ENCODE results near the gene LMO1.

Gene LMO1

GRCh38 chr11:8288166-8288772 lies 24.6 kb upstream of the LMO1 start:
- DNase-seq (ENCODE audit: low read depth in 2 of 2), result no peak

GRCh38 chr11:8287703-8288102 lies 24.0 kb upstream of the LMO1 start:
- DNase-seq (ENCODE audit: low read depth in 2 of 2), result no peak

DNA sequence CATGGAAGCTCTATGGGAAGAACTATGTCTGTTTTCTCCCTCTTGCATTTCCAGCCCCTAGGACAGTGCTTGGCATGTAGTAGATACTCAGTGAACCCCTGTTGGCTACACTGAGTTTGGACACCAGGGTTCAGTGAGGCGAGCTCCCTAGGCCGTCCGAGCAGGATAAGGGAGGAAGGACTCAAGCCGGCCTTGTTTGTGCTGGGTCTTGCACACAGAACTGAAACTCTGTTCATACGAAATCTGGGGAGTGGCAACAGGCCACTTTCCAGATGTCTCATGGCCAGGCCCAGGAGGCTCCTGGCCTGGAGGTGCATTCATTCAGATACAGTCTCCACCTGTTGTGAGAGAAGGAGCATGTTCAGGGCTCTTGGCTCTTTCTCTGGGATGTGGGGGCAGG lies 23.6 kb upstream of the LMO1 start:
- no peak for DNase-seq (ENCODE audit: low read depth in 2 of 2)

- no peak for DNase-seq (ENCODE audit: low read depth in 2 of 2)
These were observed 23.2 kb upstream of the LMO1 start for GRCh38 chr11:8286886-8287285.

DNA sequence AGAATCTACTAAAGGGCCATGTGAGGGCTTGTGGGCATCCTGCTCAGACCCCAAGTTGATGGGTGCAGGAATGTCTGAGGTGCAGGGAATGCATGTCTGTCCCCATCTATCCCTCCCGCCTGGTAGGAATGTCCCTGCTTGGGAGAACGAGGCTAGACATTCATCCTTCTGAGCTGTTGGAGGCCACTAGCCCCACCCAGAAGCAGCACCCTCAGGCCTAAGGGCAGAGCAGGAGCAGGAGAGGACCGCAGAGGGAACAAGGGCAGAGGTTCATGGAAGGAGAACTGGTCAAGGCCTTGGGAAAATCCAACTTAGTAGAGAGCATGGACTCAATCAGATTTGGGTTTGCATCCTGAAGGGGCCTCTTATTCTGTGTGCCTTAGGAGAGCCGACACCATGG lies 22.1 kb upstream of the LMO1 start:
- DNase-seq (ENCODE audit: low read depth in 2 of 2), result no peak

- DNase-seq (ENCODE audit: low read depth in 2 of 2), result no peak
These were observed 21.6 kb upstream of the LMO1 start for GRCh38 chr11:8285228-8285627.

DNA sequence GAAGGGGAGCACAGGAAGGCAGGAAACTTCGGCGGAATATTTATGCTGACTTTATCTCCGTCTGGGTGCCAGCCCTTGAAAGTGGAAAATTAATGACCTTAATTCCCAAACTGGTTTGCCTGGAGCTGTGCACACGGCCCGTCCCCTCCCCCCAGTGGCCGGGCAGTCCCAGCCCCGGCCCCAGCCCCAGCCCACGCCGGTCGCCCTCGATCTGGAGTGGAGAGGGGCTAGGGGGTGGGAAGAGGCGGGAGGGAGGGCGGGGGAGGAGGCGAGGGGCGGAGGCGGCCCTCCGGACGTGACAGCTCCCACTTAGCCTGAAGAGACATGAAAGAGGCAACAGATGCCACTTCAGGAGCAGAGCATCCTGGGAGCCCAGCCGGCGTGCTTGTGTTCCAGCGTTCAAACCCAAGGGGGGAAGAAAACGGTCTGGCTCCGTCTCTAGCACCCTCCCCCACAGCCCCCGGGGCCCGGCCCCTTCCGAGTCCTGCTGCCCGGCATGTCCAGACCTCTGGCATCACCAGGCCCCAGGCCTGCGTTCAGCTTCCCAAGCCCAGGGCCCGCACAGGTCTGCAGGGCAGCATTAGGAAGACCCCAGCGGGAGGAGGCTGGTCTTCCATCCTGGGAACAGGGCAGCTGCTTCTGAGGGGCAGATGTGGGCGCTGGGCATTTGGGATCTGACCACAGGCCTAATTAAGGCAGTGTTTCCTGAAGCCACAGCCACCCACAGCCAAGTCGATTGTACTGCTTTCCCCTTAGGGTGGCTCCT lies 20.0 kb upstream of the LMO1 start:
- DNase-seq (ENCODE audit: low read depth in 2 of 2), result no peak

DNA sequence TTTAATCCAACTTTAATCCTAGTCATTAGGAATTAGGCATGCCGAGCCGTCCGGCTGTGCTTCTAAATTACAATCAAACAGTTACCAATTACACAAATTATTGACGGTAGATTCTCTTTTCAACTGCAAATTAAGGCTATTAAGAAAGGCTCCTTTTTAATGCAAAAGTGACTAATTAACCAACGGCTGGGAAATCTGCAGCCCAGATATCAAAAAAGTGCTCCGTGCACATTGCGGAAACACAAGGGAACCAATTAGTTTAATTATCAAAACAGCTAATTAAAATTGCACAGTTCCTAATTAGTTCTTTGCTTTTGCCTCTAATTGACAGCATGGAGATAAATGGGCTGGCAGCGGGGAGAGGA lies 19.4 kb upstream of the LMO1 start:
- DNase-seq (ENCODE audit: low read depth in 2 of 2), result no peak

- no peak for DNase-seq (ENCODE audit: low read depth in 2 of 2)
These were observed 19.0 kb upstream of the LMO1 start for GRCh38 chr11:8282631-8283030.

DNA sequence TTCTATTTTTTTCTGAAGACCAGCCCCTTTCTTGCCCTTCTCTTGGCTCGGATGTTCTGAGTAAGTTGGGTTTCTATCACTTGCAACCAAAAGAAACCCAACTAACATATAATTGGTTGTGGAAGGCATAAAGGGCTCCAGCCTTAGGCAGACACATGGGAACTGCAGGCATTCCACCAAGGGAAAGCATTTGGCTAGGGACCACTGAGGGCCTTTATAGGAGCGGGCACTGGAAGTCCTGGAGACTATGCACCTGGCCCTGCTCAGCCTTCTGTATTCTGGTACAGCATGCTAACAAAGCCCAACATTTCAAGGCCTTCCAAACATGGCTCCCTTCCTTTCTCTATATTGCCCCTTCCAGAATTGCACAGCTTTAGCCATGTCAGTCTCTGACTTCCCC lies 17.6 kb upstream of the LMO1 start:
- DNase-seq (ENCODE audit: low read depth in 2 of 2), result no peak

DNA sequence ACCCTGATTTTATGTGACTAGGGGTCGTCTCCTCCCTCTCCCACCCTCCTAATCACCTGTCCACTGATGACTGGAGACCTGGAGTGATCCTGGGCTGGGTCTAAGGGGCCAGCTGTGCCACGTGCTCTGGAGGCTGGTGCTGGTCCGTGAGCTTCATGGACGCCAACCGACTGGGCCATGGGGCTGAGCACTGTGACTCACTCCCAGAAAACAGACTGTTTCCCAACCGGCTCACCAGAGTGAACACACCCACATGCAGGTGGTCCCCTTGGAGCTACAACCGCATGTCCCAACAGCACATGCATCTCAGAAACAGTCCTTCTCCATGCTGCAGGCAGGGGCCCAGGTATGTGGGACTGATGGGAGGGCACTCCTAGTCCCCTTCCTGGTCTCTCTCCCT lies 14.0 kb upstream of the LMO1 start:
- no peak for DNase-seq (ENCODE audit: low read depth in 2 of 2)

DNA sequence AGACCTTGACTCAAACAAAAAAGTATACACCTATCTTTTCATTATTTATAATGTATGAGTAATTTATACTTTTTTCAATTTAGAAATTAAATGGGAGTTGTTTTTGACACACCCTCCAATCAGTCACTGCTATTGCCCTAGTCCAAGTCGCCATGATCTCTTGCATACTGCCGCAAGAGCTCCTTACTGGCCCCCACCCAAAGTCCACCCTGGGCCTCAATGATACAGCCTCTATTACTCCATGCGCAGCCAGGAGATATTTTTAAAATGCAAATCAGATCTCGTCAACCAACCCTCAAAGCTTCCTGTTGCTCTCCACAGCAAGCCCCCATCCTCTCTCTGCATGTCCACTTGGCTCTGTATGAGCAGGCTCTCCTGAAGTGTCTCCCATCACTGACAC lies 12.8 kb upstream of the LMO1 start:
- no peak for DNase-seq (ENCODE audit: low read depth in 2 of 2)

GRCh38 chr11:8273287-8273686 lies 9.6 kb upstream of the LMO1 start:
- DNase-seq (ENCODE audit: low read depth in 2 of 2), result no peak

- DNase-seq (ENCODE audit: low read depth in 2 of 2), result no peak
These were observed 7.6 kb upstream of the LMO1 start for GRCh38 chr11:8271106-8271886.

DNA sequence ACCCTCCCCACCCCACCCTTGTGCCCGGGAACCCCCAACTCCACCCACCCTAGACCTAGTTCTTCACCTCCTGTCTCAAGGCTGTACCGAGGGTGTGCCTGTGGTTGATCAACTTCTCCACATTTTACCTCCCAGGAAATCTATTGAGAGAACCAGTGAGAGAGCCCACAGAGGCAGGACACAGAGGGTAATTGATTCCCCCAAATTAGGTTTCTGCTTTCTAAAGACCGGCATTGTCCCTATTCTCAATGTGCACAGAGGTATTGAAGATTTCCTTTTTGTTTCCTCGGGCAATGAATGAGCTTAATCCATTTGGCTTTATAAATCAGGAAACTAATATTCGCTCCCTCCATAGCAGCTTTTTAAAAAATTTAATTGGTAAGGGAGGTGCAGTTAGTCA lies 6.0 kb upstream of the LMO1 start:
- no peak for DNase-seq (ENCODE audit: low read depth in 2 of 2)

DNA sequence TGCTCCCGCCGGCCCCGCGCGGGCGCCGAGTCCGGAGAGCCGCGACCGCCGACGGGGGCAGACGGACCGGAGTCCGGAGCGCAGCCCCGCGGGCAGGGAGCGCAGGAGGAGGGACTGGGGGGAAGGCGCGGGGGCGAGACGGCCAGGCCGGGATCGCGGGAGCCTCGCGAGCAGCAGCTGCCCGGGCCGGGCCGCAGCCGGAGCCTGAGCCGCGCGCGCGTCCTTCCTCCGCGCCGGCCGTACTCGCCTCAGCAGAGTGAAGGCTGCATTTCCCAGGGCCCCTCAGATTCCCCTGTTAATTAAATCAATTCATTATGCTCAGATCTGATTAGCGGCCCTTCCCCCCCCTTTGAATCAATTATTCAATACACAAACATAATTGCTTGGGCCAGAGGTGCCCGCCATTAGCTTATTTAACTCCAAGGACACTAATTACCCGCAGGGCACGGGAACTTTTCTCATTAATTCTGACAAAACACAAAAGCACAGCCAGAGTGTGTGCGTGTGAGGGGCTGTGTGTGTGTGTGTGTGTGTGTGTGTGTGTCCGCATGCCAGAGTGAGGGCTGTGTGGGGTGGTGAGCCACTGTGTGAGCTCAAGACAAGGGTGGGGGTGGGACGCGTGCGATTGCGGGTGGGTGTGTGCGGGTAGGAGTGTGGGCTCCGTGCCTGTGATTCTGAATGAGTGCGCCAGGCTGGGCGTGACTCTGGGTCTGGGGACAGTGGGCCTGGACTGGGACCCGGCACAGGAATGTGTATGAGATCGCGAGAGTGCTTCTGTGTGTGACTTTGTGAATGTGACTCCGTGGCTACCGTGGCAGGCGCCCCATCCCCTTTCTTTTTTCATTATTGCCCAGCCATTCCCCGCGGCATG lies 5.1 kb upstream of the LMO1 start:
- DNase-seq (ENCODE audit: low read depth in 2 of 2), result no peak

DNA sequence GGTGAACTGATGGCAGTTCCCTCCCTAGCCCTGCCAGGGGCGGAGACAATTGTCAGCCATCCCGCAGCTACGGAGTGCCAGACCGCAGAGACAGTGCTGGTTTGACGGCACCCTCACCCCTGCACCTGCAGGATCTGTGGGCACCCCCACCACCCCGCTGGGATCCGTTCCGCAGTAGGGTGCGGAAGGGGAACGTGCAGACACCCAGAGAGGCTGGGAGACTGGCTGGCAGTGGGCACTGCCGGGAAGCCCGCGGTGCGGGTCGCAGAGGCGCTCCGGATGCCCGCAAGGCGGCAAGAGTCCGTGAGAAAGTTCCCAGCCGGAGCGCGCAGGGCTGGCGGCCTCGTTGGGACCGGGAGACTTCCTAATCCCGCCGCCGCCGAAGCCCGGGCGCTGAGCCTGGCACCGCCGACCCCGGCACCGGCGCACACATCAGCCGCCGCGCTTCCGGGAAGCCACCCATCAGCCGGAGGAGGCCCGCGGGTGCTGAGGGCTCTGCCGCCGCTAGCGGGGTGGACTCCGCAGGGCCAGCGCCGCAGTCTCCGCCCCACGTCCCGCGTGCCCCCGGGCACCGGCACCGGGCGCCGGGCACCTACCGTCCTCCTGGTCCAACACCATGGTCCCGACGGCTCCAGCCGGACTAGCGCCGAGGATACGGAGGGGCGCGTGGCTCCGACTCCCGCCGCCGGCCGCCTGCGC lies 4.3 kb upstream of the LMO1 start:
- DNase-seq (ENCODE audit: low read depth in 2 of 2), result no peak

DNA sequence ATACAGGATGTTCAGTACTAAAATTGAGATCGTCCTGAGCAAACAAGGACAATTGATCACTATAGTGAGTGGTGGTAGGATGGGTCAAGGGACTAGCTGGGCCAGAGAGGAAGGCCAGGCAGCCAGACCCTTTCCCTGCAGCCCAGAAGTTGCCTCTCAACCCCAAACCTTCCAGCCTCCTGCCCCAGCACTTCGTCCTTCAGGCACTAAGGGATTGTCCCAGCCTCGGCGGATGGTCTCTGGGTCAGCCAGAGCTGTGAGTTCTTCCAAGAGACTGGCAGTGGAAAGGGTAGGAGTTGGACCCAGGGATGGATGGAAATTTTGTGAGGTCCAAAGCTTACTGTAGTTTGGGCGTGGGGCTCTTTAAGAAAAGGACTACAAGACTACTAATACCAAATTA lies 3.6 kb upstream of the LMO1 start:
- DNase-seq (ENCODE audit: low read depth in 2 of 2), result no peak

DNA sequence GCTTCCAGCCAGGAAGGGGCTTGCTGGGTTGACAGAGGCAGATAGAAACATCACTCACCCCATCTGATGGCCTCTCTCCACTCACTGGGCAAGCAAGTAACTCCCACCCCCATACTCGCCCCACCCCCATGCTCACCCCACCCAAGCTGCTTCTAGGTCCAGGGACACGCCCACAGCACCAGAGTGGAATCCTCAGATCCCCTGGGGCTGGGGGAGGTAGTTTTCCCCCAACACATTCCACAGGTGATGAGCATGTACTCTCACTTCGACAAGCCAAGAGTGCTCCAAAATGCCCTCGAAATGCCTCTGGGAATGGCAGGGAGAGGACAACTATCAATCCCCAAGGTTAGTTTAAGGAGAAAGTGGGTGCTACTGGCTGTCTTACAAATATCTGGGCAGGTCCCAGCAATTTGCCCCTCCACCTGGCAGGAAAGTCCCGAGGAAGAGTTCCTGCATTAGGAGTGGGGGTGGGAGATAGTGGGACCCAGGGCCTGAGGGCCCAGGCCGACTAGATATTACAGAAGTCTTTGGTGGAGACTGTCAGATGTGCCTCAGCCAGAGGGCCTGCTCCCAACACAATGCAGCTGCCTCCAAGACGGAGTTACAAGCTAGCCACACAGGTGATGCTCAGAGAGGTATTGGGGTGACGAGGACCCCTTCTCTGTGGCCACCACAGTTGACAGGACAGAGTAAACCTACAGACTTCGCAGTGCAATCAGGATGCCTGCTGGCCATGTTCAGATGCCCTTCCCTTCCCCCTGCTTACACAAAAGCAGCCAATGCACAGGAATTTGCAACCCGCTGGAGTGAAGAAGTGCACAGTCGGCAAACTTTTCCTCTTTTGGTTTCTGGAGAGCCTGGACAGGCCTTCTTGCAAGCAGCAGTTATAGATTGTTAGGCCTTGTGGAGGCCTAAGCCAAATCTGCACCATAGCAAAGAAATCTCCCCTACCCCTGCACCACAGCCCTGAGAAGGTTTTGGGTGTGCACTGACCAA lies 2.9 kb upstream of the LMO1 start:
- no peak for DNase-seq (ENCODE audit: low read depth in 2 of 2)

DNA sequence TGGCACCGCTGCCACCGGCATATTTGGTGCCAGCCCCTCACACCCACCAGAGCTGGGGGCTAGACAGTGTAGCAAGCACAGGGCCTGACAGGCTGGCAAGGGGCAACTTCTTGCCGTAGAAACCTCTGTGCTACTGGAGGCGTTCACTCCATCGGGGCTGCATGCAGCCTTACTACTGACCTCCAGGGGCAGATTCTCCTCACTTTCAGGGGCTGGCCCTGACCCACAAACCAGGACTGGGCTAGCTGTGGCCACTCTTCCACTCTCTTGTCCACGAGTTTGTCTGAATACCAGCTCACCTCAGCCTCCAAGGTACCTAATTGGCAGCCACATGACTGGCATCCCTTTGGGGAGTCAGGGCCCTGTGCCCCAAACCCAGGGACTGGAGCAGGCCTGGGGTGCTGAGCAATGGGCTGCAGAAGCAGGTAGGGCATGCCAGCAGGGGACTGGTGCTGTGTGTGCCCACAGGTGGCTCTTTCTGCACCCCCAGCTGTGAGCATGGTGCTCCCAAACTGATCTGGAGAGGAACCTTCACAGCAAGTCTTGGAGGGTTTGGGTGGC lies 2.1 kb upstream of the LMO1 start:
- no peak for DNase-seq (ENCODE audit: low read depth in 2 of 2)
